ENCODE results near the gene ZNF552. TPM values are rescaled to one million over a fixed set of nuclear protein-coding genes. Genes with fewer than 3 reads are reported as not detected.
A peak's percentile ranks its signal among the peaks of the same experiment; 100 is the strongest.

Gene ZNF552
- total RNA-seq, 1 experiment from 2014 or later, result 13.1 TPM

- no peak for ATAC-seq
- no peak for DNase-seq (ENCODE audit: low spot score)
- H3K27ac Mint-ChIP-seq, result peak overlapping the region; percentile 32; the same call in 1 of the 2 replicates
- no peaks in the 10 kb centered on the region for H3K27me3 Mint-ChIP-seq (ENCODE audit: low read depth)
- no peaks in the 10 kb centered on the region for H3K9me3 Mint-ChIP-seq
- TF ChIP-seq PRRX2 (CRISPR knock-in tag; IDR thresholded peaks at IDR 0.05) (no peak), SMAD4 (CRISPR knock-in tag; IDR thresholded peaks at IDR 0.05) (no peak), KAT7 (CRISPR knock-in tag; IDR thresholded peaks at IDR 0.05; ENCODE audit: borderline replicate concordance) (no peak), SOX15 (CRISPR knock-in tag; IDR thresholded peaks at IDR 0.05) (no peak), USF1 (CRISPR knock-in tag; IDR thresholded peaks at IDR 0.05) (no peak), FOXK1 (CRISPR knock-in tag; IDR thresholded peaks at IDR 0.05) (no peak), SP1 (CRISPR knock-in tag; conservative IDR thresholded peaks at IDR 0.05) (no peak), CREM (CRISPR knock-in tag; IDR thresholded peaks at IDR 0.05) (no peak), ZBTB43 (CRISPR knock-in tag; IDR thresholded peaks at IDR 0.05) (no peak), AFF4 (CRISPR knock-in tag; IDR thresholded peaks at IDR 0.05; ENCODE audit: borderline replicate concordance) (no peak), ZNF281 (CRISPR knock-in tag; IDR thresholded peaks at IDR 0.05) (no peak), MXD4 (CRISPR knock-in tag; IDR thresholded peaks at IDR 0.05; ENCODE audit: borderline replicate concordance) (no peak), PRDM15 (CRISPR knock-in tag; IDR thresholded peaks at IDR 0.05) (no peak), CBFB (CRISPR knock-in tag; IDR thresholded peaks at IDR 0.05; ENCODE audit: low read depth) (no peak), TP53 (CRISPR knock-in tag; IDR thresholded peaks at IDR 0.05) (no peak), NFATC4 (CRISPR knock-in tag; IDR thresholded peaks at IDR 0.05) (no peak), FOXP1 (CRISPR knock-in tag; IDR thresholded peaks at IDR 0.05; ENCODE audit: borderline replicate concordance) (no peak), FOXP4 (CRISPR knock-in tag; IDR thresholded peaks at IDR 0.05) (no peak), IRF1 (CRISPR knock-in tag; IDR thresholded peaks at IDR 0.05) (no peak)
- H3K4me1 Mint-ChIP-seq, result peaks cover 4% of the 10 kb centered on the region; the same call in 1 of the 2 replicates
- ChIA-PET CTCF (no interaction called here), POLR2A (no interaction called here)
- H3K36me3 Mint-ChIP-seq, result peaks cover 65% of the 10 kb centered on the region
- no peak overlapping the region for H3K4me3 Mint-ChIP-seq
Measured at GRCh38 chr19:57776764-57777296, 37.9 kb downstream of the ZNF552 start.
